OCI-LY3 (cell line): ENCODE data around the gene EML1.

Experiments used
- H2AFZ ChIP-seq: fragments of 200-600, 300-600 bp; shearing (Covaris generic); 2 replicates; pipeline ENCODE4 v1.6.0; 2014; ENCODE audit warnings: antibody characterized with exemption, low read depth, low read length
- H3K27ac ChIP-seq: fragments of 200-600, 300-600 bp; sonication (generic); 2 replicates; pipeline ENCODE4 v1.5.1; 2014; ENCODE audit warnings: mild to moderate bottlenecking, low read length, moderate library complexity, mixed read lengths
- H3K27me3 ChIP-seq: fragments of 200-600, 300-600 bp; sonication (generic); 2 replicates; pipeline ENCODE4 v1.6.1; 2014; ENCODE audit warnings: low read depth, low read length, mixed read lengths
- H3K36me3 ChIP-seq: fragments of 200-600, 300-600 bp; sonication (generic); replicated peaks from 2 replicates; pipeline ENCODE3; 2014; ENCODE audit warnings: low read depth, low read length, mixed read lengths
- H3K4me1 ChIP-seq: fragments of 300-600, 200-600 bp; sonication (generic); 2 replicates; pipeline ENCODE4 v1.6.1; 2014; ENCODE audit warnings: low read length, mixed read lengths
- H3K4me2 ChIP-seq: fragments of 200-600, 300-600 bp; sonication (generic); 2 replicates; pipeline ENCODE4 v1.6.1; 2014; ENCODE audit warnings: low read length, mixed read lengths
- H3K4me3 ChIP-seq: fragments of 300-600, 200-600 bp; sonication (generic); 2 replicates; pipeline ENCODE4 v1.5.1; 2014; ENCODE audit warnings: antibody characterized with exemption, mild to moderate bottlenecking, low read length, moderate library complexity
- H3K79me2 ChIP-seq: fragments of 300-600, 200-600 bp; shearing (Covaris generic); 2 replicates; pipeline ENCODE4 v1.6.1; 2014; ENCODE audit warnings: mild to moderate bottlenecking, low read length, mixed read lengths
- H3K9ac ChIP-seq: fragments of 300-600, 200-600 bp; shearing (Covaris generic); 2 replicates; pipeline ENCODE4 v1.6.0; 2014; ENCODE audit warnings: mild to moderate bottlenecking, low read length, moderate library complexity
- H3K9me3 ChIP-seq: fragments of 200-600, 300-600 bp; shearing (Covaris generic); 2 replicates; pipeline ENCODE4 v1.6.1; 2014; ENCODE audit warnings: low read length, mixed read lengths; ENCODE audit not compliant: insufficient read depth
- H4K20me1 ChIP-seq: fragments of 200-600, 300-600 bp; sonication (generic); 2 replicates; pipeline ENCODE4 v1.6.1; 2016; ENCODE audit warnings: low read length, mixed read lengths; ENCODE audit not compliant: insufficient read depth
- CTCF ChIP-seq: fragments of 200-600, 300-600 bp; sonication (generic); IDR thresholded peaks from 2 replicates; pipeline ENCODE4 v1.5.1; 2014; ENCODE audit warnings: antibody characterized with exemption, low read length, low read depth
- EZH2phosphoT487 ChIP-seq: fragments of 200-600 bp; shearing (Covaris generic); IDR thresholded peaks from 2 replicates; pipeline ENCODE4 v1.6.1; 2018; ENCODE audit warnings: antibody characterized with exemption, mixed run types, low read depth

The EML1 gene

GRCh38 chr14:99810559-99810874 lies 17.3 kb downstream of the EML1 start:
- TF ChIP-seq EZH2phosphoT487 (no peak), CTCF (no peak)
- H2AFZ ChIP-seq = no peak overlapping the region
- H3K9ac ChIP-seq = no peak overlapping the region
- no peak overlapping the region for H3K27ac ChIP-seq
- H3K36me3 ChIP-seq = peaks cover 5% of the 10 kb centered on the region
- peaks cover 72% of the 10 kb centered on the region for H3K79me2 ChIP-seq
- no peak overlapping the region for H3K4me2 ChIP-seq
- no peaks in the 10 kb centered on the region for H3K9me3 ChIP-seq
- peaks cover 13% of the 10 kb centered on the region for H3K4me1 ChIP-seq
- no peak overlapping the region for H3K4me3 ChIP-seq
- peaks cover 12% of the 10 kb centered on the region; the same call in 1 of the 2 replicates for H4K20me1 ChIP-seq
- H3K27me3 ChIP-seq = no peaks in the 10 kb centered on the region

DNA sequence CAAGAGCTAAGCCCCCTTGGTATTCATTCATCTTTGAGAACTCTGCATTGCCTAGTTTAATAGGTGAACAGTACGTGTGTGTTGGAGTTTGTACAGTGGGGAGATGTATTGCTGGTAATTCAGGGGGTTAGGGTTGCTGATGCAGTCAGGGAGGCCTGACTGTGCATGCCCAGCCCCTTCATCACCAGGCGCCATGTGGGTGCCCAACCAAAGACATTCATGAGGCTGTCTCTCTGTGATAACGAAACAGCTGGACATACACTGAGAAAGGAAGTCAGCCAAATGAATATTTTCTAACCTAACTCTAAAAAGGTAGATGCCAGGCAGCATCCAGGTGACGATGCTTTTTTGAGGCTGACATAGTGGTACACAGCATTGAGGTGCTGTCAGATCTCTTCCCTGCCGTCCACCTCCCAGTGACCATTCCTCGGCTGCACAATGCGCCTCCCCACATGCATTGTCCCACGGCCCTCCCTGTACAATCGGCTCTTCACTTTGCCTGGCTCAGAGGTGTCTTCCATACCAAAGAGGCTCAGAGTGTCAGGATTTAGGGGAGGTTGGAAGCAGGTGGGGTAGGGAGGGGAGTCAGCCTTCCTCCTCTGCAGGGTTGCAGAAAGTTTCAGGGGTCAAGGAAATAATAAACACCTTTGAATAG lies 19.0 kb downstream of the EML1 start:
- H3K9ac ChIP-seq = no peak overlapping the region
- H3K4me1 ChIP-seq = peaks cover 17% of the 10 kb centered on the region
- no peak for TF ChIP-seq EZH2phosphoT487
- TF ChIP-seq CTCF = no peak
- H3K79me2 ChIP-seq = peaks cover 76% of the 10 kb centered on the region
- H3K9me3 ChIP-seq = no peaks in the 10 kb centered on the region
- H3K27ac ChIP-seq = no peak overlapping the region
- H4K20me1 ChIP-seq = peaks cover 13% of the 10 kb centered on the region; the same call in 1 of the 2 replicates
- no peak overlapping the region for H2AFZ ChIP-seq
- no peak overlapping the region for H3K4me3 ChIP-seq
- no peak overlapping the region for H3K4me2 ChIP-seq
- H3K36me3 ChIP-seq = peaks cover 5% of the 10 kb centered on the region
- H3K27me3 ChIP-seq = no peaks in the 10 kb centered on the region

- Histone ChIP-seq H3K4me1 (peaks cover 17% of the 10 kb centered on the region), H3K27ac (no peak overlapping the region), H3K9ac (no peak overlapping the region), H3K27me3 (no peaks in the 10 kb centered on the region), H4K20me1 (peaks cover 8% of the 10 kb centered on the region; the same call in 1 of the 2 replicates), H3K9me3 (no peaks in the 10 kb centered on the region), H3K4me2 (no peak overlapping the region), H3K79me2 (peaks cover 76% of the 10 kb centered on the region), H3K36me3 (peaks cover 8% of the 10 kb centered on the region), H2AFZ (no peak overlapping the region), H3K4me3 (no peak overlapping the region)
- TF ChIP-seq CTCF (no peak), EZH2phosphoT487 (no peak)
These were observed 19.7 kb downstream of the EML1 start for GRCh38 chr14:99812892-99813291.

- Histone ChIP-seq H4K20me1 (0 out of 2 replicates have a peak, but pooled peaks cover 5% of the 10 kb centered on the region), H3K27ac (no peak overlapping the region), H3K9me3 (no peaks in the 10 kb centered on the region), H3K4me2 (peak overlapping the region; percentile 54), H3K36me3 (peaks cover 5% of the 10 kb centered on the region), H3K79me2 (peaks cover 73% of the 10 kb centered on the region), H3K4me1 (peaks cover 22% of the 10 kb centered on the region), H3K9ac (no peak overlapping the region), H3K27me3 (no peaks in the 10 kb centered on the region), H3K4me3 (no peak overlapping the region), H2AFZ (no peak overlapping the region)
- TF ChIP-seq CTCF (no peak), EZH2phosphoT487 (no peak)
These were observed 22.5 kb downstream of the EML1 start for GRCh38 chr14:99815696-99816095.
